Type B pancreatic cell (in vitro differentiated cells): Measurements from ENCODE around the gene IL32. TPM values are rescaled to one million over a fixed set of nuclear protein-coding genes. Genes with fewer than 3 reads are reported as not detected.

ENCODE experiments used
- DNase-seq: peaks from one replicate; pipeline ENCODE4 v3.0.0; 2021; ENCODE audit warnings: mixed read lengths; ENCODE audit not compliant: unreplicated experiment; ENCODE audit errors: extremely low spot score
- H3K27ac Mint-ChIP-seq: 2 replicates; pipeline ENCODE4 v1.8.0; 2021; ENCODE audit warnings: mild to moderate bottlenecking, mixed read lengths
- H3K27me3 Mint-ChIP-seq: 2 replicates; pipeline ENCODE4 v1.8.0; 2021; ENCODE audit warnings: mixed read lengths
- H3K36me3 Mint-ChIP-seq: 2 replicates; pipeline ENCODE4 v1.8.0; 2021; ENCODE audit warnings: mixed read lengths
- H3K4me1 Mint-ChIP-seq: one replicate; pipeline ENCODE4 v1.8.0; 2021; ENCODE audit warnings: mixed read lengths; ENCODE audit not compliant: unreplicated experiment
- H3K4me3 Mint-ChIP-seq: 2 replicates; pipeline ENCODE4 v1.8.0; 2021; ENCODE audit warnings: mild to moderate bottlenecking, mixed read lengths
- H3K9me3 Mint-ChIP-seq: 2 replicates; pipeline ENCODE4 v1.8.0; 2021; ENCODE audit warnings: mixed read lengths
- total RNA-seq: library from RNA; stranded (reverse); gene quantifications from 2 replicates; pipeline ENCODE4 v1.2.1, GENCODE V29; 2021; ENCODE audit warnings: low replicate concordance
- TF ChIP-seq, protein P1 (sequence below): fragments of 200-600 bp; sonication (generic); conservative IDR thresholded peaks from 2 replicates; pipeline ENCODE4 v1.5.0; 2021; ENCODE audit warnings: antibody characterized with exemption, mild to moderate bottlenecking

The IL32 gene
- total RNA-seq, 1 donor from 2014 or later, result 12.7 TPM

DNA sequence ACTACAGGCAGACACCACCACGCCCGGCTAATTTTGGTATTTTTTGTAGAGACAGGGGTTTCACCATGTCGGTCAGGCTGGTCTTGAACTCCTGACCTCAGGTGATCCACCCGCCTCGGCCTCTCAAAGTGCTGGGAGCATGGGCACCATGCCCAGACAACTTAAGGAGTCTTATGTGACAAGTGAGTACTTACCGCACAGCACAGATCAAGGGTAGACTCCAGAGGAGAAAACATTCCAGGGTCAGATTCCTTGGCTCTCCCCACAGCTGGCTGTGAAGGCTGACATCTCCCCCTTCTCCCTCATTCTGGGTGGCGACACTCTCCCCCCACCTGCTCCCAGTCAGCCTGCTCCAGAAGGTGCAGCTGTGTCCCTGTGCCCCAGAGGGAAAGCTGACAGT is 23.0 kb downstream of the IL32 start:
- no peak for DNase-seq
- Mint-ChIP-seq H3K4me1 (peaks cover 14% of the 10 kb centered on the region), H3K4me3 (no peak overlapping the region), H3K36me3 (no peaks in the 10 kb centered on the region), H3K9me3 (no peaks in the 10 kb centered on the region), H3K27me3 (peaks cover 3% of the 10 kb centered on the region), H3K27ac (no peak overlapping the region)
- TF ChIP-seq, protein P1, sequence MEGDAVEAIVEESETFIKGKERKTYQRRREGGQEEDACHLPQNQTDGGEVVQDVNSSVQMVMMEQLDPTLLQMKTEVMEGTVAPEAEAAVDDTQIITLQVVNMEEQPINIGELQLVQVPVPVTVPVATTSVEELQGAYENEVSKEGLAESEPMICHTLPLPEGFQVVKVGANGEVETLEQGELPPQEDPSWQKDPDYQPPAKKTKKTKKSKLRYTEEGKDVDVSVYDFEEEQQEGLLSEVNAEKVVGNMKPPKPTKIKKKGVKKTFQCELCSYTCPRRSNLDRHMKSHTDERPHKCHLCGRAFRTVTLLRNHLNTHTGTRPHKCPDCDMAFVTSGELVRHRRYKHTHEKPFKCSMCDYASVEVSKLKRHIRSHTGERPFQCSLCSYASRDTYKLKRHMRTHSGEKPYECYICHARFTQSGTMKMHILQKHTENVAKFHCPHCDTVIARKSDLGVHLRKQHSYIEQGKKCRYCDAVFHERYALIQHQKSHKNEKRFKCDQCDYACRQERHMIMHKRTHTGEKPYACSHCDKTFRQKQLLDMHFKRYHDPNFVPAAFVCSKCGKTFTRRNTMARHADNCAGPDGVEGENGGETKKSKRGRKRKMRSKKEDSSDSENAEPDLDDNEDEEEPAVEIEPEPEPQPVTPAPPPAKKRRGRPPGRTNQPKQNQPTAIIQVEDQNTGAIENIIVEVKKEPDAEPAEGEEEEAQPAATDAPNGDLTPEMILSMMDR, result no peak

DNA sequence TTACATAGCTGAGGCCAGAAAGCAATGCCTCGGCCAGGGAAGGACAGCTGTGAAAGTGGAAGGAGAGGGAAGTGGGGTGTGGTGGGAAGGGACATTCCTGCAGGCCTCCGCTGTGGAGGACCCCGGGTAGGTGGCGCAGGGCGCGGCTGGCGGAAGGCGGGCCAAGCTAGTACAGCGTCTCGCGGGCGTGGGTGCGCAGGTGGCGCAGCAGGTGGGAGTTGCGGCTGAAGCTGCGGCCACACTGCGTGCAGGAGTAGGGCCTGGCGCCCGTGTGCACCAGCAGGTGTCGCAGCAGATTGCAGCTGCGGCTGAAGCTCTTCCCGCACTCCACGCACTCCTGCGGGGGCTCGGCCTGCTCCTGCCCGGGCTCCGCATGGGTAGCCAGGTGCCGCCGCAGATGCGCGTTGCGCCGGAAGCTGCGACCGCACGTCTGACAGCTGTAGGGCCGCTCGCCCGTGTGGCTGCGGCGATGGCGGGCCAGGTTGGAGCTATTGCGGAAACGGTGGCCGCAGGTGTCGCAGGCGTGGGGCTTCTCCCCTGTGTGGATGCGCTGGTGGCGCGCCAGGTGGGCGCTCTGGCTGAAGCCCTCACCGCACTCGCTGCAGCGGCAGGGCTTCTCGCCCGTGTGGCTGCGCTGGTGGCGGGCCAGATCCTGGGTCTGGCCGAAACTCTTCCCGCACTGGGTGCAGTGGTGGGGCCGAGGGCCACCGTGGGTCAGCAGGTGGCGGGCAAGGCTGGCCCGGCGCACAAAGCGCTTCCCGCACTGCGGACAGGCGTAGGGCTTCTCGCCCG is 23.7 kb downstream of the IL32 start:
- DNase-seq, result no peak
- H3K9me3 Mint-ChIP-seq, result no peaks in the 10 kb centered on the region
- peaks cover 14% of the 10 kb centered on the region for H3K4me1 Mint-ChIP-seq
- no peak overlapping the region for H3K27ac Mint-ChIP-seq
- TF ChIP-seq, protein P1, result no peak
- no peak overlapping the region for H3K4me3 Mint-ChIP-seq
- peaks cover 3% of the 10 kb centered on the region for H3K27me3 Mint-ChIP-seq
- H3K36me3 Mint-ChIP-seq, result no peaks in the 10 kb centered on the region

DNA sequence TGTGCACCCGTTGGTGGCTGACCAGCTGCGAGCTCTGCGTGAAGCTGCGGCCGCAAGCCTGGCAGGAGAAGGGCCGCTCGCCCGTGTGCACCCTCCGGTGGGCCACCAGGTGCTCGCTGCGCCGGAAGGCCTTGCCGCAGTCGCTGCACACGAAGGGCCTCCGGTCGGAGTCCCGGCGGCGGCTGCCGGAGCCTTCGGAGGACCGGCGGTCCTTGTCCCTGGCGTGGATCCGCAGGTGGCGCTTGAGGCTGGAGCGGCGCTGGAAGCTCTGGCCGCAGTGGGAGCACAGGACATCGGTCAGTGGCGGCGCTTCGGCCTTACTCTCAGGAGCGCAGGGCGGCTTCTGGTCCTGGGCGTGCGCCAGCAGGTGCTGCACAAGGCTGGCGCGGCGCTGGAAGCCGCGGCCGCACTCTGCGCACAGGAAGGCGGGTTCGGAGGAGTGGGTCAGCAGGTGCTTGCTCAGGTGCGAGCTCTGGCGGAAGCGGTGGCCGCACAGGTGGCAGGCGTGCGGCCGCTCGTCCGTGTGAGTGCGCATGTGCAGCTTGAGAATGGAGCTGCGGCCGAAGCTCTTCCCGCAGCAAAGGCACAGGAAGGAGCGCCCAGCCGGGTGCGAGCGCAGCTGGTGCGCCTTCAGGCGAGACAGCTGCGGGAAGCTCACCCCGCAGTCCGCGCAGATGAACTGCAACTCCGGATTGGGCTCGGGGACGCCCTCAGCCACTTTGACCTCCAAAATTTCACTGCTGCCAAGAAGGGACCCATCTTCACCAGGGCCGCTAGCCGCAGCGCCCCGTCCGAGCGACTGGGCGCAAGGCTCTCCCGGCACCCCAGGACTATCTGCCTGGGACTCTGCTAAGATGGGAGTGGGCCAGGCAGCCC is 24.5 kb downstream of the IL32 start:
- Mint-ChIP-seq H3K4me3 (no peak overlapping the region), H3K4me1 (peaks cover 14% of the 10 kb centered on the region), H3K27ac (no peak overlapping the region), H3K36me3 (no peaks in the 10 kb centered on the region), H3K9me3 (no peaks in the 10 kb centered on the region), H3K27me3 (peaks cover 7% of the 10 kb centered on the region)
- TF ChIP-seq, protein P1, result no peak
- DNase-seq, result no peak

DNA sequence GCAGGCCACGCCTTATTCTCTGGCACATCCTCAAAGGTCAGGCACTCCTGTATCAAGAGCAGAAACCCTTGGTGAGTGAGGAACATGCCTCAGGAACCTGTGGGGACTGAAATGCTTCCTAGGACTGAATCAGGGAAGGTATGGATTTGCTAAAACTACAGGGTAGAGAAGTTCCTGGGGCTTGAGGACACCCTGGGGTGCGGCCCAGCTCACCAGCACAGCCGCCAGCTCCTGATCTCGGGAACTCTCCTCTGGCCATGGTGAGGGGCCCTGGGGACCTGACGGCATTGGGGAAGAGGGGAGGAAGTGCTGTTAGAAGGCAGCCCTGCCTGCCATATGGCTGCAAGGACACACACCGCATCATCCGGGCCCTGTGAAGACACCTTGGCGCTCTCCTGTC is 26.1 kb downstream of the IL32 start:
- TF ChIP-seq, protein P1, result no peak
- H3K4me3 Mint-ChIP-seq, result no peak overlapping the region
- H3K36me3 Mint-ChIP-seq, result no peaks in the 10 kb centered on the region
- no peak for DNase-seq
- no peaks in the 10 kb centered on the region for H3K9me3 Mint-ChIP-seq
- H3K27me3 Mint-ChIP-seq, result peaks cover 9% of the 10 kb centered on the region
- no peak overlapping the region for H3K27ac Mint-ChIP-seq
- H3K4me1 Mint-ChIP-seq, result peaks cover 14% of the 10 kb centered on the region

DNA sequence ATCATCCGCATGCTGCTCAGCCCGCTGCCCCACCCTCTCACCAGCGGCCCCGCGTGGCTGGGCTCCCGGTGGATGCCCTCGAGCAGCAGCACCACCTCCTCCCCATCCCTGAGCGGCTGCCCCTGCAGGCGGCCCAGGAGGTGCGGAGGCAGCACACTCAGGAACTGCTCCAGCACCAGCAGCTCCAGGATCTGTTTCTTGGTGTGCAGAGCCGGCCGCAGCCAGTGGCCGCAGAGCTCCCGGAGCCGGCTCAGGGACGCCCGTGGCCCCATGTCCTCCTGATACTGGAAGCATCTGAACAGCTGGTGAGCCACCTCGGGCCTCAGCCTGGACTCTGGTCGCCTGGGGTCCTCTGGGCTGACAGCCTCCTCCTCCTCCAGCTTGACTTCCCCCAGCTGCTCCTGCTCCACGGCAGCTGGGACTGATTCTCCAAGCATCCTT is 27.1 kb downstream of the IL32 start:
- Mint-ChIP-seq H3K4me3 (no peak overlapping the region), H3K36me3 (no peaks in the 10 kb centered on the region), H3K27me3 (peaks cover 18% of the 10 kb centered on the region), H3K4me1 (peaks cover 14% of the 10 kb centered on the region), H3K27ac (no peak overlapping the region), H3K9me3 (no peaks in the 10 kb centered on the region)
- TF ChIP-seq, protein P1, result no peak
- no peak for DNase-seq
